Measurements from ENCODE around the gene BCAM. TPM values are rescaled to one million over a fixed set of nuclear protein-coding genes. Genes with fewer than 3 reads are reported as not detected.

Gene BCAM
- total RNA-seq, 1 experiment from 2014 or later: 30.0 TPM

GRCh38 chr19:44803442-44804428 lies 5.2 kb upstream of the BCAM start:
- intact Hi-C loops (cut with micrococcal nuclease; ENCODE audit: unreplicated experiment): no loop called here
- DNase-seq: no peak
- CTCF ChIA-PET: interaction anchor here (0.7 to 1.2 kb wide), 4 partner anchors 8 to 108 kb away, joined by 3 to 10 read pairs (median 6); partner anchors contain the start of gene NECTIN2
- Mint-ChIP-seq H3K9me3 (ENCODE audit: low read depth, unreplicated experiment) (no peaks in the 10 kb centered on the region), H3K36me3 (ENCODE audit: insufficient read depth, unreplicated experiment) (peaks cover 67% of the 10 kb centered on the region), H3K27ac (ENCODE audit: unreplicated experiment) (peak overlapping the region; percentile 9), H3K4me3 (ENCODE audit: low read depth, unreplicated experiment) (no peak overlapping the region), H3K27me3 (ENCODE audit: unreplicated experiment) (no peaks in the 10 kb centered on the region), H3K4me1 (ENCODE audit: low read depth, unreplicated experiment) (peaks cover 31% of the 10 kb centered on the region)
- no TSS peak for BruUV-seq (replicated peaks)
- TF ChIP-seq CTCF (IDR thresholded peaks at IDR 0.05; ENCODE audit: unreplicated experiment): no peak

- CTCF ChIA-PET: interaction anchor here (0.6 to 1.8 kb wide), 3 partner anchors 28 to 38 kb away, joined by 3 to 6 read pairs (median 4); no protein-coding TSS in a partner anchor
- no peak for DNase-seq
- Mint-ChIP-seq H3K27me3 (ENCODE audit: unreplicated experiment) (no peaks in the 10 kb centered on the region), H3K4me1 (ENCODE audit: low read depth, unreplicated experiment) (peaks cover 22% of the 10 kb centered on the region), H3K27ac (ENCODE audit: unreplicated experiment) (no peak overlapping the region), H3K4me3 (ENCODE audit: low read depth, unreplicated experiment) (no peak overlapping the region), H3K9me3 (ENCODE audit: low read depth, unreplicated experiment) (no peaks in the 10 kb centered on the region), H3K36me3 (ENCODE audit: insufficient read depth, unreplicated experiment) (peaks cover 62% of the 10 kb centered on the region)
- intact Hi-C loops (cut with micrococcal nuclease; ENCODE audit: unreplicated experiment): no loop called here
- no TSS peak for BruUV-seq (replicated peaks)
- no peak for TF ChIP-seq CTCF (IDR thresholded peaks at IDR 0.05; ENCODE audit: unreplicated experiment)
These were observed 2.6 kb upstream of the BCAM start for GRCh38 chr19:44806291-44806690.

DNA sequence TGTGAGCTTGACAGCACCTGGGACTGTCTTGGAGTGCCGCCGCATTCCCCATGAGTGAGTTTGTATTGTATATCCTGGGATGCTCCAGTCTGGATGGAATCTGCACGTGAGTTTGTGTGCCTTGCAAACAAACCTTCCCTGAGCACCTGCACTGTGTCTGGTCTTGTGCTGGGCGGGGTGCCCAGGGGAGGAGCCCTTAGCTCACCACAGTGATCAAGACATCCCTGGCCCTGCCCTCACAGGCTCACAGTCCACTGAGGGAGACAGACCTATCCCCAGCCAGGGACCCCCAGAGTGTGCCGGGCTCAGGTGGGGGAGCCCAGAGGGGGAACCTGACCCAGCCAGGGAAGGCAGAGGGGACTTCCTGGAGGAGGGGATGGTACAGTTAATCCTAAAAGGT lies 1.7 kb upstream of the BCAM start:
- Mint-ChIP-seq H3K27ac (ENCODE audit: unreplicated experiment) (peak overlapping the region; percentile 43), H3K36me3 (ENCODE audit: insufficient read depth, unreplicated experiment) (peaks cover 61% of the 10 kb centered on the region), H3K9me3 (ENCODE audit: low read depth, unreplicated experiment) (no peaks in the 10 kb centered on the region), H3K4me1 (ENCODE audit: low read depth, unreplicated experiment) (peaks cover 22% of the 10 kb centered on the region), H3K27me3 (ENCODE audit: unreplicated experiment) (no peaks in the 10 kb centered on the region), H3K4me3 (ENCODE audit: low read depth, unreplicated experiment) (no peak overlapping the region)
- intact Hi-C loops (cut with micrococcal nuclease; ENCODE audit: unreplicated experiment): no loop called here
- peak; percentile 47 for DNase-seq
- BruUV-seq (replicated peaks): no TSS peak
- CTCF ChIA-PET: interaction anchor here (0.6 to 1.8 kb wide), 10 partner anchors 11 to 236 kb away, joined by 3 to 12 read pairs (median 4); partner anchors contain the start of gene NECTIN2
- no peak for TF ChIP-seq CTCF (IDR thresholded peaks at IDR 0.05; ENCODE audit: unreplicated experiment)

DNA sequence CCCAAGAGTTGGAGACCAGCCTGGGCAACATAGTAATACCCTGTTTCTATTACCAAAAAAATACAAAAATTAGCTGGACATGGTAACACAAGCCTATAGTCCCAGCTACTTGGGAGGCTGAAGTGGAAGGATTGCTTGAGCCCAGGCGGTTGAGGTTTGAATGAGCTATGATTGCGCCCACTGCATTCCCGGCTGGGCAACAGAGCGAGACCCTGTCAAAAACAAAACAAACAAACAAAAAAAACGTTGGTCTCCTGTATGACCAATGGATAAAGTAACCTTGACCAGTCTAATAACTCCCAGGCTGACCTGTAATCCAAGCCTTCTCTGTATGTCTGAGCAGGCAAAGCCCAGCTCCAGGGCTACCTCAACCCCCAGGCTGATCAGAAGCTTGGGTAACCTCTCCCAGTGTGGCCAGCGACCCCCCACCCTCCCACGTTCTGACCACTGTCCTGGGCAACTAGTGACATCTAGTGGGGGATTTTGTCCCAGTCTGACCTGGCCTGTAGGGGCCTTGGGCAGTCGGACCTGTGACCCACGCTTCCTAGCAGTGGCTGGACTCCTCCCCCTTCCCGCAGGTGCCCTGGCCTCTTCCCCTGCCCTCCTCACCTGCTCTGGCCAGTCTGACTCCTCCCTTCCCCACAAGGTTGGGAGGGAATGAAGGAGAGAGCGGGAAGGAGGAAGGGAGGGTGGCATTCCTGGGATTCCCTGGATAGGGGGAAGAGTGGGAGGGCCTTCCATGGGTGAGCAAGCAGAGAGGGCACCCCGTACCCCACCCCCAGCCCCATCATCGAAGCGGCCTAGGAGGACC lies 1.0 kb upstream of the BCAM start:
- intact Hi-C loops (cut with micrococcal nuclease; ENCODE audit: unreplicated experiment): no loop called here
- H3K9me3 Mint-ChIP-seq (ENCODE audit: low read depth, unreplicated experiment): no peaks in the 10 kb centered on the region
- DNase-seq: peak; percentile 66
- CTCF ChIA-PET: interaction anchor here (0.6 to 1.8 kb wide), 8 partner anchors 10 to 237 kb away, joined by 3 to 12 read pairs (median 4); partner anchors contain the start of gene NECTIN2
- H3K4me1 Mint-ChIP-seq (ENCODE audit: low read depth, unreplicated experiment): peaks cover 22% of the 10 kb centered on the region
- H3K36me3 Mint-ChIP-seq (ENCODE audit: insufficient read depth, unreplicated experiment): peaks cover 54% of the 10 kb centered on the region
- BruUV-seq (replicated peaks): no TSS peak
- TF ChIP-seq CTCF (IDR thresholded peaks at IDR 0.05; ENCODE audit: unreplicated experiment): peak; percentile 65
- peak overlapping the region; percentile 86 for H3K27ac Mint-ChIP-seq (ENCODE audit: unreplicated experiment)
- H3K27me3 Mint-ChIP-seq (ENCODE audit: unreplicated experiment): no peaks in the 10 kb centered on the region
- H3K4me3 Mint-ChIP-seq (ENCODE audit: low read depth, unreplicated experiment): peak overlapping the region; percentile 74
